Measurements from ENCODE around the gene ACTN1.
A peak's percentile ranks its signal among the peaks of the same experiment; 100 is the strongest.
"Not testable (repeated sequence)": the region's sequence is repeated elsewhere in the genome, so short reads cannot be mapped to it uniquely, and the experiment has no call there.

Gene ACTN1

DNA sequence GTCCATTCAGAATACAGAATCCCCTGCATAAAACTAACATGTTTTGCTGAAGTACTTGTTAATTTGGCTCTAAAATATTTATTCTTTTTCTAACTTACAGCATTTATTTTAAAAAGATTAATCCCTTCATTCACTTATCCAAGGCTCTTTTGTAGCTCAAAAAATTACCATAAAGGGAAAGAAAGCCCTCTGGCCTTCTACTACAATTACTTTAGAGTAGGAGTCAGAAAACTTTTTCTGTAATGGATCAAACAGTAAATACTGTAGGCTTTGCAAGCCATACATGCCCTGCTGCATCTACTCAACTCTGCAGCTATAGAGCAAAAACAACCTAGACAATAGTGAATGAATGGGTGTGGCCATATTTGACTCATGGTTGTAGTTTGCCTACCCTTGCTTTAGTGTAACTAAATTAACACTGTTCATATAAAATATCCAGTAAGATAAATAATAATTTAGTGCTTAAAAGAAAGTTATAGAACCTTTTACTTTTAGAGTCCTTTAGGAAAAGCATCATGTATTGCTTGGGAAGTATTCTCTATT is 112.0 kb downstream of the ACTN1 start:
- DNase-seq (ENCODE audit: low read depth in 2 of 3, low spot score in 1 of 3) = no peak

DNA sequence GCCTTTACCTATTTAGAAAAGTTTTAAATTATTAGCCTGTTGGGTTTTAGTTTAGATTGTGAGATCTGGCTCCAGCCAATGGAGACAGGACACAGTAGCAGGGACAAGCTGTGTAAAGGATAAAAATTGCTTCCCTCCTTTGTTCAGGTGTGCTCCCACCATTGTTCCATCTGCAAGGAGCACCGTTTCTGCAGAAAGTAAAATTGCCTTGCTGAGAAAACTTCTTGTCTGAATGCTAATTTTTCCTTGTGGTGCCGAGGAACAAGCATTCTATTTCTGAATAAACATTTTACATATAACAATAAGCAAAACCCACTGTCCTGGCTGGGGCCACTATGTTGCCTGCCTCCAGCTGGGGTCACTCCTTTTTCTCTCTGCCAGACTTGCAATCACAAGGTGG is 113.6 kb downstream of the ACTN1 start:
- no peak for DNase-seq (ENCODE audit: low read depth in 2 of 3, low spot score in 1 of 3)

DNA sequence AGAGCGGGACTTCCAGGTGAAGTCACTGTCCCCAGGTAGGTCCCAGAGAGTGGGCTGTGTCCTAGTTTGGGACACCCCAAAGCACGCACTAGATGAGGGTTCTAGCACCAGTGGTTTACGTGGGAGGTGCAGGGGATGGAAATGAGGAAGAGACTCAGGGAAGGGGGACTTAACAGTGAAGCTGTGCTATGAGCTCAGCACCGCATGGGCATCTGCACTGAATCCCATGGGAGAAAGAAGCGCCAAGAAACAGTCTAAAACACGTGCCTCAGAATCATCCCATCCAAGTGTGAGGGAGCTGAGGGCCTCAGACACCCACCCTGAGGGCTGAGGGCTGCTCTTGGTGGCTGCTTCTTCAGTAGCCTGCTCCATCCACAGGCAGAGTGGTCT is 114.7 kb downstream of the ACTN1 start:
- no peak for DNase-seq (ENCODE audit: low read depth in 2 of 3, low spot score in 1 of 3)

DNA sequence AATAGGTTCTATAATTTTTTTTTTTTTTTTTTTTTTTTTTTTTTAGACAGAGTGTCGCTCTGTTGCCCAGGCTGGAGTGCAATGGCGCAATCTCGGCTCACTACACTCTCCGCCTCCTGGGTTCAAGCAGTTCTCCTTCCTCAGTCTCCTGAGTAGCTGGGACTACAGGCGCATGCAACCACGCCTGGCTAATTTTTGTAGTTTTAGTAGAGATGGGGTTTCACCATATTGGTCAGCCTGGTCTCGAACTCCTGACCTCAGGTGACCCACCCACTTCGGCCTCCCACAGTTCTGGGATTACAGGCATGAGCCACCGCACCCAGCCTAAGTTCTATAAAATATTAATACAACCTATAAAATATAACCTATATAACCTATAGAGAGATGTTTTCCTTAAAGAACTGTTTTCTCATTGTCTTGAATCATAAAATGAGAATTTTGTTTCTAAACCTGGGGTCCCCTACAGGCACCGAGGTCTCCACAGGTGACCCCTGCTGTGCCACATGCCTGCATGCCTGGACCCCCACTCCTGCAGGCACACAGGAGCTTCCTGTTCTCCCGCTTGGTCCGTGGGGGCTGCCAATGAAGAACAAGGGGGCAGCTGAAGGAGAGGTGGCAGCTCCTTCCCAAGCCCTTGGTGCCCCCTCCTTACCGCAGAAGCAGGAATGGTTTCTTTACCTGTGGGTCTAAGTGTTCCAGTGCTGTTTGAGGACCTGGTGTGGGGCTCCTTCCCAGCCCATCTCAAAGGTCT is 115.3 kb downstream of the ACTN1 start:
- DNase-seq (ENCODE audit: low read depth in 2 of 3, low spot score in 1 of 3) = no peak

GRCh38 chr14:68862954-68863594 is 116.0 kb downstream of the ACTN1 start:
- peak; percentile 52 to 68 (median 53) for DNase-seq (ENCODE audit: low read depth in 2 of 3, low spot score in 1 of 3)

DNA sequence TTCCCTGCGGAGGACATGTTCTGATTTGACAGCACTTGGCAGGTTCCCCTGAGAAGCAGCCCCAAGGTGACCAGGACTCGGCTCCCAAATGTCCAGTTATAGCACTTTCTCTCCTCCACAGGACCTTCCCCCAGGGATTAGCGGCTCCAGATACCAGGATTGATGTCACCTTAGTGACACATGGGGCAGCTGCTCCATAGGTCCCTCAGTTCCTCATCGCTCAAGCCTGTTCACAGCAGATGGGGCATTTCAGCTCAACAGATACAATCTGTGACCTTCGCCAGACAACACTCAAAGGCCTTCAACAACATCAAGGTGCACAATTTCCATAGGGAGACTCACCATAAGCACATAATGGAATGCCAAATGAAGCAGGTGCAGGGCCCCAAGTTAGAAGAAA is 118.3 kb downstream of the ACTN1 start:
- DNase-seq (ENCODE audit: low read depth in 2 of 3, low spot score in 1 of 3) = no peak

DNA sequence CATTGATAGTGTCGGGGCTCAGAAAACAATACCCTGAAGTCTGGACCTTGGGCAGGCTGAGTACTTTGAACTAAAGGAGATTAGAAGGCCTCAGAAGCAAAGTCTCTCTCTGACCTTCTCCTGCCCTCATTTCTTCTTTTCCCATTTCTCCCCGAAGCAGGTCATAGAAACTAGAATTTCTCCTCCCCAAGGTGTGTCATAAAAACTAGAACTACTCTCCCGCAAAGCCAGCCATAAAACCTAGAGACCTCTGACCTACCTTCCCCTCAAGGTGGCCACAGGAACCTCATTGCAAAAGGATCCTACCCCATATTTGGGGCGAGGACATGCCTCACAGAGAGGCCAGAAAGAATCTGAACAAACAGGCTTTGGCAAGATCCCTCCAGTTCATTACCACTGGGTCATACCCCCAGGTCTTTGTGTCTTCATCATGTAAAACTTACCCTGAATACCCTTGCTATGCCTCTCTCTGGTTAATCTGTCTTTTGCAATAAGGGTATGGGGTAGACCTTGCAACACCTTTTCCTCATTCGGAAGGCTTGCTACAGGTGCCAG is 121.5 kb downstream of the ACTN1 start:
- DNase-seq (ENCODE audit: low read depth in 2 of 3, low spot score in 1 of 3) = no peak

- no peak for DNase-seq (ENCODE audit: low read depth in 2 of 3, low spot score in 1 of 3)
These were observed 122.5 kb downstream of the ACTN1 start for GRCh38 chr14:68856572-68856971.

DNA sequence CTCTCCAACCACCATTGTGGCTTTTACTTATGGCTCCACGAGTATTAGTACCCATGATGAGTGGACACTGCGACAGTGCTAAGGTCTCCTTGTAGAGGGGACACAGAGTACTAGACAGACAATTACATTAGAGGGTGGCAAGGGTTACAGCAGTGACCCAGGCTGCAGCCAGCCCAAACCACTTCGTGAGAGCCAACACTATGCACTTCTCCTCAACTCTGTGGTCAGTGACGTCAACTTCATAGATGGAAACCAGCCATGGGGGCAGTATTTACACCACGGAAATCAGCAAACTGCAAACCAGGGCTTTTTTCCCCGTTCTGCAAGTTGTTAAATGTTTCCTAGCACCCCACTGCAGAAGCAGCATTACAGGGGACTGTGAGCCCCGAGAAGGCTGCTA is 124.7 kb downstream of the ACTN1 start:
- DNase-seq (ENCODE audit: low read depth in 2 of 3, low spot score in 1 of 3) = no peak

DNA sequence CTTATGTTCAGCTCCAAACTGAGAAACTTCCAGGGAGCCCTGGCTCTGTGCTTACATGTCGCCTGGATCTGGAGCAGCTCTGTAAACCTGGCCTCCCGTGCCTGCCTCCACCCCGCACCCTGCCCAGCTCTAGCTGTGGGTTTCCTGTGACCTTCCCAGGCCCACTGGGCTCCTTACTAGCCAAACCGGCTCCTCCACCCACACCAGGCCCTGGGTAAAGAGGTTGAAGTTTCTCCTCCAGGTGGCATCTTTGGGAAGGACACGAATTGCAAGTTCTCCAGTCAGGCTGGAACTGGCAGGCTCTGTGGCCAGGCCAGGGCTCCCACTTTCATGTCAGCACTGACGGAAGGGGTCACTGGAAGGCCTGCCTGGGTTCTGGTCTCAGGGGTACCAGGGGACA is 125.4 kb downstream of the ACTN1 start:
- no peak for DNase-seq (ENCODE audit: low read depth in 2 of 3, low spot score in 1 of 3)

DNA sequence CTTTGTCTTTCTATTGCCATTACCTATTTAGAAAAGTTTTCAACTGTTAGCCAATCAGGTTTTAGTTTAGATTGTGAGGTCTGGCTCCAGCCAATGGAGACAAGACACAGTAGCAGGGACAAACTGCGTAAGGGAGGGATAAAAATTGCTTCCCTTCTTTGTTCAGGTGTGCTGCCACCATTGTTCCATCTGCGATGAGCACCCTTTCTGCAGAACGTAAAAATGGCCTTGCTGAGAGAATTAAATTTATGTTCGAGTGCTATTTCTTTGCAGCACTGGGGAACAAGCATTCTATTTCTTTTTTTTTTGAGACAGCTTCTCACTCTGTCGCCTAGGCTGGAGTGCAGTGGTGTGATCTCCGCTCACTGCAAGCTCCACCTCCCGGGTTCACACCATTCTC is 126.6 kb downstream of the ACTN1 start:
- DNase-seq (ENCODE audit: low read depth in 2 of 3, low spot score in 1 of 3) = not testable (repeated sequence)

DNA sequence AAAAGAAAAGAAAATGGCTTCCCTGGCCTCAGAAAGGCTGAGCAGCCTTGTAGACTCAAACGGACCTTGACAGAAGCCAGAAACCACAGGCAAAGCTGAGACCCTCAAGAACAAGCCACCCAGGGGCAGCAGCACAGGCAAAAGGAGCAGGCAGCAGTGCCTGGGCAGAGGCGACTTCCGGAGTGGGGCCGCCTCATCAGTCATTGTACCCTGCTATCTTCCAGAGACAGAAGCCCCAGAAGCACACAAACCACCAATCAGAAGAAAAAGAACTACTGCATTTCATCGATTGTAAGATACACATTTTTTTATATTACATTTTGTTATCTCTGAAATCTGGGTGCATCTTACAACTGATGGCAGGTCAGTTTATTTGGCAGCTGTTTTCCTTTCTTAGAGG is 128.0 kb downstream of the ACTN1 start:
- no peak for DNase-seq (ENCODE audit: low read depth in 2 of 3, low spot score in 1 of 3)

GRCh38 chr14:68849416-68849815 is 129.7 kb downstream of the ACTN1 start:
- no peak for DNase-seq (ENCODE audit: low read depth in 2 of 3, low spot score in 1 of 3)

DNA sequence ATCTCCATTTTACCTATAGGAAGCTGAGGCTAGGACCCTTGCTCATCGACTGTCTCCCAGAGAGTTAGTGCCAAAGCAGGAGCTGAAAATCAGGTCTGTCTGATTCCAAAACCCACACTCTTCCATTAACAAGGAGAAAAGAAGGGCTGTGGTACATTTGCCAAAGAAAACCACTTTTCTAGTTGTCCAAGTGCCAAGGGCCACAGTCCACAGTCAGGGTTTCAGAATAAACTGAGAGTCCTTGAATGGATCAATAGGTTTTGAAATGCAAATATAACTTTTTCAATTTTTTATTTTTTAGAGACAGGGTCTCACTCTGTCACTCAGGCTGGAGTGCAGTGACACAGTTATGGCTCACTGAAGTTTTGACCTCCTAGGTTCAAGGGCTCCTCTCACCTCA is 130.8 kb downstream of the ACTN1 start:
- no peak for DNase-seq (ENCODE audit: low read depth in 2 of 3, low spot score in 1 of 3)

- not testable (repeated sequence) for DNase-seq (ENCODE audit: low read depth in 2 of 3, low spot score in 1 of 3)
These were observed 131.5 kb downstream of the ACTN1 start for GRCh38 chr14:68847640-68848039.

DNA sequence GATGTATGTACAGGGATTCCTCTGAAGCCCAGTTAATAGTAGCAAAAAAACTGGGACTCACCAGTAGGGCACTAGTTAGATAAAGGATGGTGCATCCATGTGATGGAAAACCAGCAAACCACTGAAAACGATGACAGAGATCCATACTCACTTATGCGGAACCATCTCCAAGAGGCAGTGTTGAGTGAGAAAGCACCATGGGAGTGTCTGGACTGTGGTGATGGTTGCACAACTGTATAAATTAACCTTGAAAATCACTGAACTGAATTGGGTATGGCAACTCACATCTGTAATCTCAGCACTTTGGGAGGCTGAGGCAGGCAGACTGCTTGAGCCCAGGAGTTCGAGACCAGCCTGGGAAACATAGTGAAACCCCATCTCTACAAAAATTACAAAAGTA is 132.6 kb downstream of the ACTN1 start:
- no peak for DNase-seq (ENCODE audit: low read depth in 2 of 3, low spot score in 1 of 3)

DNA sequence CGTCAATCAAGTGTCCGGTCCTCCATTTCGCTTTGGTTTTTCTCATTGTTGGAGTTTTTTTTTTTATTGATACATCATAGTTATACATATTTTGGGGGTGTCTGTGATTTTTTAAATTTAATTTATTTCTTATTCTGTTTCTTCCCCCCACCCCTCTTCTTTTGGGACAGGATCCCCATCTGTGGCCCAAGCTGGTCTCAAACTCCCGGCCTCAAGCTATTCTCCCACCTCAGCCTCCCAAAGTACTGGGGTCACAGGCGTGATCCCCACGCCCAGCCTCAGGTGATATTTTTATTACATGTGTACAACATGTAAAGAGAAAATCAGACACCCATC is 134.9 kb downstream of the ACTN1 start:
- no peak for DNase-seq (ENCODE audit: low read depth in 2 of 3, low spot score in 1 of 3)

GRCh38 chr14:68843471-68844209 is 135.5 kb downstream of the ACTN1 start:
- peak; percentile 53 to 70 (median 69) for DNase-seq (ENCODE audit: low read depth in 2 of 3, low spot score in 1 of 3)

GRCh38 chr14:68842298-68842697 is 136.8 kb downstream of the ACTN1 start:
- DNase-seq (ENCODE audit: low read depth in 2 of 3, low spot score in 1 of 3) = no peak

- DNase-seq (ENCODE audit: low read depth in 2 of 3, low spot score in 1 of 3) = no peak
These were observed 137.9 kb downstream of the ACTN1 start for GRCh38 chr14:68841016-68841809.

DNA sequence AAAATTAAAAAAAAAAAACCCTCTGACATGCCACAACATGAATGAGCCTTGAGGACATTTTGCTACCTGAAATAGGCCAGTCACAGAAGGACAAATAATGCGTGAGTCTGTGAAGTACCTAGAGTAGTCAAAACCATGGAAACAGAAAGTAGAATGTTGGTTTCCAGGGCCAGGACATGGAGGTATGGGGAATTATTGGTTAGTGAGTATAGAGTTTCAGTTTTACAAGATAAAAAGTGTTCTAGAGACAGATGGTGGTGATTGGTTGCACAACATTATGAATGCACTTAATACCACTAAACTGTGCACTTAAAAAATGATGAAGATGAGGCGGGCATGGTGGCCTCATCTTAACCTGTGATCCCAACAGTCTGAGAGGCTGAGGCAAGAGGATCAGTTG is 138.6 kb downstream of the ACTN1 start:
- DNase-seq (ENCODE audit: low read depth in 2 of 3, low spot score in 1 of 3) = no peak

Data from stimulated activated CD4-positive, alpha-beta T cell treated with anti-CD3 and anti-CD28 coated beads, Interleukin-12 subunit alpha, Interleukin-12 subunit beta, amount 100 ng/mL, for 48 hours (primary cell).